HG03432 (cell line): ENCODE results near the gene DLL1.

Experiments used
- ATAC-seq: cut with Tn5 transposase; IDR thresholded peaks from one replicate; pipeline ENCODE4 v1.9.1; 2021; ENCODE audit warnings: mild to moderate bottlenecking, moderate library complexity; ENCODE audit not compliant: unreplicated experiment

DLL1 gene

DNA sequence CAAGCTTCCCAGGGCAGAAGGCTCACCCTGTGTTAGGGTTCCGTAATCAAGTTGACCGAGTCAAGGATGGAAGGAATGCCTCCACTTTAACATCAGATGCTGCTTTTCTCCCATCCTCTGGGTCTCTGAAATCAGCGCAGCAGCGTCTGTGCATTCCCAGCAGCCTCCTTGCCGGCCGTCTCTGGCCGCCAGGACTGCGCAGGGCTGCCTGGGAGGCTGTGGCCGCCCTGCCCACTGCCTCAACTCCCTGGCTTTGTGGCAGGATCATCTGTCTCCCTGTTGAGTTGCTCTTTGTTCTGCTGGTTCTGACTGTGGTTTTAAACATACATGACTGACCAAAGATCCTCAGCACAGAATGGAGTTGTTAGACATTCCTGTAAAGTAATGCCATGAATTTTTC lies 56.5 kb downstream of the DLL1 start:
- no peak for ATAC-seq

DNA sequence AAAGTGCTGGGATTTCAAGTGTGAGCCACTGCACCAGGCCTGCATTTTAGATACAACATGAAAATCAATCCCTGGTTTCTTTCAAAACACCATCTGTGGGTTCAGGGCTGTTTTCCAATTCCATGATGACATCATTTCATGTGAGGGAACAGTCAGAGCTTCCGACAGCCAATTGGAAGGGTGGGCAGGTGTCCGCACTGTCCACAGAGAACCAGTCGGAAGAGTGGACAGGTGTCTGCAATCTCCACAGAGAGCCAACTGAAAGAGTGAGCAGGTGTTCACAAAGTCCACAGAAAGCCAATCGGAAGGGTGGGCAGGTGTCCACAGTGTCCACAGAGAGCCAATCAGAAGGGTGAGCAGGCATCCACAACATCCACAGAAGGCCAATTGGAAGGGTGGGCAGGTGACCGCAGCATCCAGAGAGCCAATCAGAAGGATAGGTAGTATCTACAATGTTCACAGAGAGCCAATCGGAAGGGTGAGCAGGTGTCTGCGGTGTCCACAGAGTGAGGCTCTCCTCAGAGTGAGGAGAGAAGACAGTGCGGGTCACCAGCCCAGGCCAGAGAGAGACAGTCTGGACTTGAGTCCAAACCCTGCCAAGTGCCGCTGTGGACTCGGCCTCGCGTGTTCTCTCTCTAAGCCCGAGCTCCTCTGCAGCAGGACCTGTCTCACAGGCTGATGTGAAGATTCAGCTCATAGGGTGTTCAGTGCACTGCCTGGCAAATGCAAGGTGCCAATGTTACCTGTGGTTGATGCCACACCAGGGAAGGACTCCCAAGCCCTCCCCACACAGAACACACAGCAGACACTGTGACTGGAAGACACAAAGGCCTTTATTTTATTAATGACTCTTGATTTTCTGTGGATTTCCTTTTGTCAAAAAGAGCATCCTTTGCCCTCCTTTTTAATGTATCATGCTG lies 57.3 kb downstream of the DLL1 start:
- ATAC-seq = no peak
